Neutrophil (primary cell): ENCODE measurements around the gene EXT2.

Source experiments
- H3K27ac ChIP-seq: fragments of 200-600 bp; sonication (generic); 2 replicates; pipeline ENCODE4 v1.5.1; 2016; ENCODE audit warnings: mild to moderate bottlenecking, moderate library complexity
- H3K27me3 ChIP-seq: fragments of 200-600 bp; sonication (generic); 2 replicates; pipeline ENCODE4 v1.6.0; 2016; ENCODE audit warnings: mild to moderate bottlenecking
- H3K36me3 ChIP-seq: fragments of 200-600 bp; sonication (generic); 2 replicates; pipeline ENCODE4 v1.5.1; 2017
- H3K4me1 ChIP-seq, 2 experiments: fragments of 200-600 bp in 1 of 2; sonication (generic) in 1 of 2; 1 replicate in 1 of 2; 2 replicates in 1 of 2; pipeline versions ENCODE4 v1.5.1 to v1.6.1; 2013 to 2016; ENCODE audit warnings: low read depth in 1 of 2, low read length in 1 of 2, mild to moderate bottlenecking in 1 of 2, moderate library complexity in 1 of 2; ENCODE audit not compliant: control insufficient read depth in 1 of 2, insufficient read depth in 1 of 2
- H3K4me3 ChIP-seq, 2 experiments: fragments of 200-600 bp in 1 of 2; sonication (generic) in 1 of 2; 1 replicate in 1 of 2; 2 replicates in 1 of 2; pipeline ENCODE4 v1.5.1; 2013 to 2016; ENCODE audit warnings: low read depth in 1 of 2, low read length in 1 of 2, mild to moderate bottlenecking in 1 of 2, moderate library complexity in 1 of 2
- H3K9me3 ChIP-seq: fragments of 200-600 bp; sonication (generic); 2 replicates; pipeline ENCODE4 v1.5.1; 2016
- TF ChIP-seq, protein P1 (sequence below): fragments of 200-600 bp; sonication (generic); IDR thresholded peaks from 2 replicates; pipeline ENCODE4 v1.5.1; 2016; ENCODE audit warnings: antibody characterized with exemption

EXT2 gene

GRCh38 chr11:44176546-44177213 is 81.2 kb downstream of the EXT2 start:
- Histone ChIP-seq H3K36me3 (no peaks in the 10 kb centered on the region), H3K27me3 (no peaks in the 10 kb centered on the region), H3K4me1 (no peaks in the 10 kb centered on the region), H3K27ac (no peak overlapping the region), H3K4me3 (no peak overlapping the region), H3K9me3 (no peaks in the 10 kb centered on the region)
- TF ChIP-seq, protein P1, sequence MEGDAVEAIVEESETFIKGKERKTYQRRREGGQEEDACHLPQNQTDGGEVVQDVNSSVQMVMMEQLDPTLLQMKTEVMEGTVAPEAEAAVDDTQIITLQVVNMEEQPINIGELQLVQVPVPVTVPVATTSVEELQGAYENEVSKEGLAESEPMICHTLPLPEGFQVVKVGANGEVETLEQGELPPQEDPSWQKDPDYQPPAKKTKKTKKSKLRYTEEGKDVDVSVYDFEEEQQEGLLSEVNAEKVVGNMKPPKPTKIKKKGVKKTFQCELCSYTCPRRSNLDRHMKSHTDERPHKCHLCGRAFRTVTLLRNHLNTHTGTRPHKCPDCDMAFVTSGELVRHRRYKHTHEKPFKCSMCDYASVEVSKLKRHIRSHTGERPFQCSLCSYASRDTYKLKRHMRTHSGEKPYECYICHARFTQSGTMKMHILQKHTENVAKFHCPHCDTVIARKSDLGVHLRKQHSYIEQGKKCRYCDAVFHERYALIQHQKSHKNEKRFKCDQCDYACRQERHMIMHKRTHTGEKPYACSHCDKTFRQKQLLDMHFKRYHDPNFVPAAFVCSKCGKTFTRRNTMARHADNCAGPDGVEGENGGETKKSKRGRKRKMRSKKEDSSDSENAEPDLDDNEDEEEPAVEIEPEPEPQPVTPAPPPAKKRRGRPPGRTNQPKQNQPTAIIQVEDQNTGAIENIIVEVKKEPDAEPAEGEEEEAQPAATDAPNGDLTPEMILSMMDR: no peak

- Histone ChIP-seq H3K4me1 (no peaks in the 10 kb centered on the region), H3K27me3 (no peaks in the 10 kb centered on the region), H3K36me3 (no peaks in the 10 kb centered on the region), H3K27ac (no peak overlapping the region), H3K4me3 (no peak overlapping the region), H3K9me3 (no peaks in the 10 kb centered on the region)
- TF ChIP-seq, protein P1: no peak
Observed at GRCh38 chr11:44177905-44178304, 82.4 kb downstream of the EXT2 start.

DNA sequence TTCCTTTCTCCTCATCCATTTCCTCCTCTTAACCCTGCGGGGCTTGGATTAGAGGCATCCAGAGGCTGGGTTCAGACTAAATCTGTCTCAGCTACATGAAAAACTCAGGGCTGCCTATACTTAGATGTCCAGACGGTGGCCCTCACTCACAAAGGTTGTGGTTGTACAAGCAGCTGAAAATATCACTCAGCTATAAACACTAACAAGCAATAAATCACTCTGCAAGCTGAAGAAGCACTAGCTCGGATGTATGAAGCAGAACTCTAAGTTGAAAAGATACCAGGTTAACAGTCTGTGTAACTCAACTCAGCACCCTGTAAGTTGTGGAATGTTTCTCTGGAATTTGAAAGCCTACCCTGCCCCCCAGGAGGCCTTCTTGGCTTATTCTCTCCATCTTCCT is 82.9 kb downstream of the EXT2 start:
- TF ChIP-seq, protein P1: no peak
- Histone ChIP-seq H3K4me1 (no peaks in the 10 kb centered on the region), H3K9me3 (no peaks in the 10 kb centered on the region), H3K36me3 (no peaks in the 10 kb centered on the region), H3K4me3 (no peak overlapping the region), H3K27ac (no peak overlapping the region), H3K27me3 (no peaks in the 10 kb centered on the region)

DNA sequence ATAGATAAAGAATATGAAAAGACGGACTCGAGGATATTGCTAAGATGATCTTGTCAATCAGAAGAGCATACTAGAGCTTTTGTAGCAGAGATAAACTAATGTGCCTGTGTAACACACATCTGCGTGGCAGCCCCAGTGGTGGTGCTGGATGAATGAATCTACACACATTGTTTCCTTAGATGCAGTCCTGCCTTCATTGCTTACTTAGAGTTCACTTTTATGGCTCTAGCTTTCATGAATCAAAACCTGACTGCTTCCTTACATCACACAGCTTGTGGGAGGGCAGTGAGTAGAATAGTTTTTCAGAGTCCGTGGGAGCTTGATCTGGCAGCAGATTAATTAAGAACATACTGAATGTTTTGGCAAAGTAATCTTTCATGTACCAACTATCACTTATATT is 83.7 kb downstream of the EXT2 start:
- no peaks in the 10 kb centered on the region for H3K36me3 ChIP-seq
- no peak overlapping the region for H3K4me3 ChIP-seq
- no peak overlapping the region for H3K27ac ChIP-seq
- no peaks in the 10 kb centered on the region for H3K4me1 ChIP-seq
- no peaks in the 10 kb centered on the region for H3K27me3 ChIP-seq
- H3K9me3 ChIP-seq: no peaks in the 10 kb centered on the region
- TF ChIP-seq, protein P1: no peak

- TF ChIP-seq, protein P1: no peak
- Histone ChIP-seq H3K27ac (no peak overlapping the region), H3K4me3 (no peak overlapping the region), H3K36me3 (no peaks in the 10 kb centered on the region), H3K9me3 (no peaks in the 10 kb centered on the region), H3K4me1 (no peaks in the 10 kb centered on the region), H3K27me3 (no peaks in the 10 kb centered on the region)
Observed at GRCh38 chr11:44180107-44180506, 84.6 kb downstream of the EXT2 start.
